Camera-type eye (tissue), 1 donor: ENCODE data around the gene RGS11. TPM values are rescaled to one million over a fixed set of nuclear protein-coding genes. Genes with fewer than 3 reads are reported as not detected.

Experiments used
- total RNA-seq: library from RNA; depleted of rRNA; stranded (reverse); fragments of >200 nt; gene quantifications from one replicate; pipeline ENCODE4 v1.2.3, GENCODE V29; 2014

The RGS11 gene
- total RNA-seq: 8.2 TPM

GRCh38 chr16:275786-276232 is at the start of gene RGS11:
Gene RGS11, minus strand, starts transcription at chr16:275944. Its CDS starts 33 bp downstream, at chr16:275911.

DNA sequence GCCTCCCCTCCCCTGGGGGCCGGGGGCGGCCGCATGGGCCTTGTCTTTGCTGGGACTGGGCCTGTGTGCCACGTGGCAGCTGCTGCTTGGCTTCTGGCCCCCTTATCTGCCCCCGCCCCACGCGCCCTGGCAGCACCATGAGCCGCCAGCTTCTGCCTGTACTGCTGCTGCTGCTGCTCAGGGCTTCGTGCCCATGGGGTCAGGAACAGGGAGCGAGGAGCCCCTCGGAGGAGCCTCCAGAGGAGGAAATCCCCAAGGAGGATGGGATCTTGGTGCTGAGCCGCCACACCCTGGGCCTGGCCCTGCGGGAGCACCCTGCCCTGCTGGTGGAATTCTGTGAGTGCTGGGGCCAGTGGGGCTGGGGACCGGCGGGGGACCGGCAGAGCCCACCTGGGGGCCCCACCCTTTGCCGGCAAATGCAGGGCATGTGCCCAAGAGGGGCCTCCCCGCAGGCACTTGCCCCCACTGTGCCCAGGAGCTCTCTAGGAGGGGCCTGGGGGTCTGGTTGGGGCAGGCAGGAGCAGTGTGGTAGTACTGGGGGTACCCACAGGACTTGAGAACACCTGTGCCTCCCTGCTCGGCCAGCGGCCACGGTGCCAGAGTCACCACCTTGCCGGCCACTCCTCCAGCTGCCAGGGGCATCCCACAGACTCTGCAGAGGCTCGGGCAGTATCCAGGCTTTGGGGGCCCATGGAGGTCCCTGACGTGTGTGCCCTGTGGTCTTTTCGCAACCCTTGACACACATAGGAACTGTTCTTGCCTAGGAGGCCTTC is 7.5 kb upstream of the RGS11 start, which contains the start of gene PDIA2:
Gene PDIA2 (plus strand): TSS at position 132 of the 773 bp plus-strand sequence. CDS start 6 bp downstream, at position 138.

DNA sequence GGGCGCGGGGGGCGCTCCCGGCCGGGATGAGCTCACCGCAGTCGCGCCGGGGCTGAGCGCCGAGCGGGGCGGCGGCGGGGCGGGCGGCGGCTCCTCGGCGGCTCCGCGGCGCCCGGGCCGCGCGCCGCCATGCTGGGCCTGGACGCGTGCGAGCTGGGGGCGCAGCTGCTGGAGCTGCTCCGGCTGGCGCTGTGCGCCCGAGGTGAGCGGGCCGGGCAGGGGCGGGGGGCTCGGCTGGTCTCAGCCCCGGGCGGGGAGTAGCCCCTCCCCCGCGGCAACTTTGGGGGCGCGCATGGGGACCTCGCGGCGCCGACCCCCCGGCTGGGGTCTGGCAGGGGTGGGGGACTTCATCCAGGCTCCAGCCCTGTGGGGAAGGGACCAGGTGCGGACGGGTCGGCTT is 4.8 kb upstream of the RGS11 start, which contains the start of gene ARHGDIG:
Gene ARHGDIG (plus strand): TSS at position 40 of the 400 bp plus-strand sequence. CDS start 90 bp downstream, at position 130.

DNA sequence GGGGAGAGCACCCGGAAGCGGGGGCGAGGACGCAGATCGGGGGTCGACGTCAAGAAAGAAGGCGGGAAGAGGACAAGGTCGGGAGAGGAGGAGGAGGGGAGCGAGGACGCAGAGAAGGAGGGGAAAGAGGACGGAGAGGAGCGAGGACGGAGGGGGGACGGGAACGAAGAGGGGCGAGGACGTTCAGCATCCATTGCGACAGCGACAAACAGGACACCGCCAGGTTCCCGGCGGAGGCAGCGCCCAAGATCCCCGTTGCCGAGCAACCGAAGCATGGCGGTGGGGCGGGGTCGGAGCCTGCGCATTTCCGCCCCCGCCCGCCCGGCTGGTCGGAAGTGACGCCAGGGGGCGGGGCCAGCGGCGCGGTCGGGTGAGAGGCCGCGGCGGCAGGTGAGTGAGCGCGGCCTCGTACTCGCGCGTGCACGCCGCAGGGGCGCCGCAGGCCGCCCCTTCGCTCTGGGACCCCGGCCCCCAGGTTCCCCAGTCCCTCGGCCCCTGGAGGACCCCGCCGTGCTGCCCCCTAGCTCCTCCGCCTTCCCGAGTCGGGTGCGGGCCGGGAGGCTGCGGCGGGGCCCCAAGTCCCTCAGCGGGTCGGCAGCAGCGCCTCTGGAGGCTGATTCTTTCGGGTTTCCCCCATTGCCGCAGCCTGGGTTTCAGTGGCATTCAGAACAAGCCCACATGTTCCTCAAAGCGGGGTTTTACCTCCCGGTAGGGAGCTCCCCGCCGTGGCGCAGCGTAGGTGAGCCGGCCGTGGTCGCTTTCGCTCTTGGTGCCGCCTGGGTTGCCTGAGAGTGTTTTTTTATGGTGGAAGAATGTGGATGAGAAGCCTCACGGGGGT is 41.1 kb downstream of the RGS11 start, which contains the start of gene FAM234A:
Gene FAM234A (plus strand): TSS at position 354 of the 838 bp plus-strand sequence. CDS start 19,593 bp downstream, outside the sequence.

DNA sequence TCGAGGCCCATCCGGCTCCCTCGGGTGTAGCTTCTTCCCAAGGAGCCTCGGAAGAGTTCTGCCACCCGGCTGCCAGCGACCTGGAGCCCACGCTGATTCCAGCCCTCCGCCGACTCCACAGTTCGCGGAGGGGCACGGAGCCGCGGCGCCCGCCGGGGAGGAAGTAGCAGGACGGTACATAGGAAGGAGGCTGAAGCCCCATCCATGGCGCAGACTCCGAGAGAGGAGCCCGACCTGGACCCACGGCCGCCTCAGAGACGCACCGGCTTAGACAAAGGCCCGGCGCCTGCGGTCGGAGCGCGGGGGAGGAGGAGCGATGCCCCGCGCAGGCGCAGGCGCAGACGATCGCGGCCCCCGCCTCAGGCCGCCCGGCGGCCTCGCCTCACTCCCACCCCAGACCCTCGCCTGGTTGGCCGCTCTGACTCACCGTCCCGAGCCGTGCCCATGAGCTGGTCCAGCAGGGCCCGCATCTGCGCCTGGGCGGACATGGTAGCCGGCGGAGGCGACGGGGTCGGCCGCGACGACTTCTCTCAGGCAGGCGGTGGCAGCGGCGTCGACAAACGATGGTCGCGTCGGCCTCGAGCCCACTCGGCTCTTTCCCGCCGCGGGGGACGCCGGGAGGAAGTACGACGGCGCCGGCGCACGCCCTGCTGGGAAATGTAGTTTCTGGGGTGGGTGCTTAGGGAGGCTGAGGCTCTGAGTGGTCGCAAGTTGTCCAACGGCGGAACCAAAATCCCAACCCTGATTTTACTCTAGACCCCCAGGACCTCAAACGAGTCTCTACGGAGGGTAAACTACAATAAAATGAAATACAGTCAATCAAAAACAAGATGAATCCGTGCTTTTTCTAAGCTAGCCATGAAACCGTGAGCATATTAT is 46.7 kb downstream of the RGS11 start, which contains the start of gene LUC7L:
Gene LUC7L (minus strand): TSS at position 598 of the 879 bp plus-strand sequence. CDS start 110 bp downstream, at position 488.

Other genes with a start within 250 kb of the RGS11 start
- 2.3 TPM for gene POLR3K, start 222.3 kb downstream of the RGS11 start, total RNA-seq
- 13.4 TPM for gene SNRNP25, start 222.1 kb downstream of the RGS11 start, total RNA-seq
- gene RHBDF1, start 203.3 kb downstream of the RGS11 start, total RNA-seq: 36.1 TPM
- gene MPG, start 197.7 kb downstream of the RGS11 start, total RNA-seq: 40.2 TPM
- gene NPRL3, start 137.3 kb downstream of the RGS11 start, total RNA-seq: 29.9 TPM
- gene HBZ, start 123.3 kb downstream of the RGS11 start, total RNA-seq: 2.2 TPM
- gene HBM, start 110.0 kb downstream of the RGS11 start, total RNA-seq: 15.4 TPM
- gene HBA2, start 103.1 kb downstream of the RGS11 start, total RNA-seq: 1,606 TPM
- gene HBA1, start 99.3 kb downstream of the RGS11 start, total RNA-seq: 1,075 TPM
- gene HBQ1, start 95.5 kb downstream of the RGS11 start, total RNA-seq: 4.1 TPM
- 160 TPM for gene LUC7L, start 46.5 kb downstream of the RGS11 start, total RNA-seq
- gene FAM234A, start 41.1 kb downstream of the RGS11 start, total RNA-seq: 66.5 TPM
- 10.5 TPM for gene ARHGDIG, start 4.6 kb upstream of the RGS11 start, total RNA-seq
- gene PDIA2, start 7.2 kb upstream of the RGS11 start, total RNA-seq: 2.1 TPM
- gene AXIN1, start 76.8 kb upstream of the RGS11 start, total RNA-seq: 20.4 TPM
- 44.0 TPM for gene MRPL28, start 94.6 kb upstream of the RGS11 start, total RNA-seq
- gene PGAP6, start 106.0 kb upstream of the RGS11 start, total RNA-seq: 14.2 TPM
- gene NME4, start 121.3 kb upstream of the RGS11 start, total RNA-seq: 30.3 TPM
- gene DECR2, start 125.9 kb upstream of the RGS11 start, total RNA-seq: 10.2 TPM
- gene RAB11FIP3, start 149.7 kb upstream of the RGS11 start, total RNA-seq: 37.7 TPM